HepG2 (cell line): ENCODE data around the gene KATNAL2. TPM values are rescaled to one million over a fixed set of nuclear protein-coding genes. Genes with fewer than 3 reads are reported as not detected.

Source experiments
- ATF7-NPFF ChIP-seq: sonication (generic); formaldehyde crosslinking; IDR thresholded peaks from 2 replicates; pipeline ENCODE4 v1.8.1; 2023; ENCODE audit warnings: mild to moderate bottlenecking, low read depth, missing genetic modification reagents, moderate library complexity
- CHD4 ChIP-seq: fragments of 200-600 bp; sonication (generic); IDR thresholded peaks from 2 replicates; pipeline ENCODE4 v1.7.0; 2017; ENCODE audit warnings: mild to moderate bottlenecking, low read length, borderline replicate concordance
- DNMT3B ChIP-seq: conservative IDR thresholded peaks from 2 replicates; pipeline ENCODE4 v1.6.1; 2016; ENCODE audit warnings: missing biosample characterization, control low read depth
- HMGA1 ChIP-seq: sonication (generic); formaldehyde crosslinking; conservative IDR thresholded peaks from 2 replicates; pipeline ENCODE4 v1.4.0; 2020; ENCODE audit warnings: missing genetic modification reagents
- HNRNPK ChIP-seq: fragments of 200-400 bp; formaldehyde crosslinking; IDR thresholded peaks from 2 replicates; pipeline ENCODE4 v1.6.1; 2018; ENCODE audit warnings: low read length, low read depth, moderate library complexity, mild to moderate bottlenecking; ENCODE audit not compliant: poor library complexity, severe bottlenecking
- NCOA5 ChIP-seq: sonication (generic); formaldehyde crosslinking; IDR thresholded peaks from 2 replicates; pipeline ENCODE4 v1.4.0; 2020; ENCODE audit warnings: missing genetic modification reagents
- RBM22 ChIP-seq: fragments of 200-400 bp; formaldehyde crosslinking; optimal IDR thresholded peaks from 2 replicates; pipeline ENCODE3; 2017; ENCODE audit warnings: mild to moderate bottlenecking, low read length, moderate library complexity
- SP4 ChIP-seq: sonication (generic); formaldehyde crosslinking; IDR thresholded peaks from 2 replicates; pipeline ENCODE4 v1.8.1; 2023; ENCODE audit warnings: mild to moderate bottlenecking, missing genetic modification reagents
- TEAD3 ChIP-seq: optimal IDR thresholded peaks from 2 replicates; pipeline ENCODE3; 2016; ENCODE audit warnings: borderline replicate concordance
- ZFP36L1 ChIP-seq: sonication (generic); formaldehyde crosslinking; IDR thresholded peaks from 2 replicates; pipeline ENCODE4 v1.8.0; 2022; ENCODE audit warnings: mild to moderate bottlenecking, missing genetic modification reagents, moderate library complexity
- ZNF235 ChIP-seq: sonication (generic); formaldehyde crosslinking; IDR thresholded peaks from 2 replicates; pipeline ENCODE4 v1.8.1; 2023; ENCODE audit warnings: mild to moderate bottlenecking, missing genetic modification reagents, borderline replicate concordance
- ZNF550 ChIP-seq: sonication (generic); formaldehyde crosslinking; IDR thresholded peaks from 2 replicates; pipeline ENCODE4 v1.4.0; 2020; ENCODE audit warnings: mild to moderate bottlenecking, missing genetic modification reagents, borderline replicate concordance
- ZNF563 ChIP-seq: sonication (generic); formaldehyde crosslinking; IDR thresholded peaks from 2 replicates; pipeline ENCODE4 v1.8.0; 2022; ENCODE audit warnings: mild to moderate bottlenecking, moderate library complexity, missing genetic modification reagents
- ZNF616 ChIP-seq: sonication (generic); formaldehyde crosslinking; IDR thresholded peaks from 2 replicates; pipeline ENCODE4 v1.5.0; 2020; ENCODE audit warnings: low read depth, mild to moderate bottlenecking, missing genetic modification reagents
- ZNF703 ChIP-seq: sonication (generic); formaldehyde crosslinking; IDR thresholded peaks from 2 replicates; pipeline ENCODE4 v1.5.1; 2020; ENCODE audit warnings: missing genetic modification reagents, mild to moderate bottlenecking, moderate library complexity, borderline replicate concordance
- ZNF724P ChIP-seq: sonication (generic); formaldehyde crosslinking; IDR thresholded peaks from 2 replicates; pipeline ENCODE4 v1.8.0; 2022; ENCODE audit warnings: missing genetic modification reagents, borderline replicate concordance
- ZNF772 ChIP-seq: sonication (generic); formaldehyde crosslinking; IDR thresholded peaks from 2 replicates; pipeline ENCODE4 v1.5.0; 2020; ENCODE audit warnings: mild to moderate bottlenecking, missing genetic modification reagents
- ZSCAN21 ChIP-seq: sonication (generic); formaldehyde crosslinking; IDR thresholded peaks from 2 replicates; pipeline ENCODE4 v1.8.0; 2022; ENCODE audit warnings: mild to moderate bottlenecking, missing genetic modification reagents, moderate library complexity, borderline replicate concordance
- polyA plus RNA-seq, 8 experiments: library from polyadenylated mRNA; depleted of rRNA in 3 of 8; stranded (reverse) in 7 of 8; unstranded in 1 of 8; fragments of >200 nt; fragmentation: Illumina TruSeq in 4 of 8; extraction: Trizol in 4 of 8; gene quantifications; 2 replicates each; pipeline versions ENCODE4 v1.2.1 to v1.2.3, GENCODE V29; 2011 to 2016; ENCODE audit warnings: low read depth in 4 of 8, missing spikeins in 1 of 8, mixed read lengths in 1 of 8; ENCODE audit not compliant: insufficient read depth in 1 of 8
- total RNA-seq, 5 experiments: library from RNA; depleted of rRNA; stranded (reverse); fragments of >200 nt; fragmentation: Illumina TruSeq; extraction: Trizol; gene quantifications; 2 replicates each; pipeline ENCODE4 v1.2.3, GENCODE V29; 2016; ENCODE audit warnings: low read depth in 1 of 5
- TF ChIP-seq, protein P1 (sequence below): IDR thresholded peaks from 2 replicates; pipeline ENCODE4 v1.4.0; 2020; ENCODE audit warnings: mild to moderate bottlenecking, missing genetic modification reagents
- TF ChIP-seq, protein P2 (sequence below): sonication (generic); formaldehyde crosslinking; IDR thresholded peaks from 2 replicates; pipeline ENCODE4 v1.8.0; 2023; ENCODE audit warnings: mild to moderate bottlenecking, missing genetic modification reagents
- TF ChIP-seq, protein P3 (sequence below): sonication (generic); formaldehyde crosslinking; IDR thresholded peaks from 2 replicates; pipeline ENCODE4 v1.8.0; 2022; ENCODE audit warnings: missing genetic modification reagents, mild to moderate bottlenecking, inconsistent platforms, borderline replicate concordance
- TF ChIP-seq, protein P4 (sequence below): sonication (generic); formaldehyde crosslinking; IDR thresholded peaks from 2 replicates; pipeline ENCODE4 v1.5.1; 2020; ENCODE audit warnings: missing genetic modification reagents, mild to moderate bottlenecking, borderline replicate concordance

KATNAL2 gene
- total and polyA plus RNA-seq, 2 of the 13 experiments (the other 11 are each of a cell fraction or from before 2014, with no cell fraction given), result not detected

DNA sequence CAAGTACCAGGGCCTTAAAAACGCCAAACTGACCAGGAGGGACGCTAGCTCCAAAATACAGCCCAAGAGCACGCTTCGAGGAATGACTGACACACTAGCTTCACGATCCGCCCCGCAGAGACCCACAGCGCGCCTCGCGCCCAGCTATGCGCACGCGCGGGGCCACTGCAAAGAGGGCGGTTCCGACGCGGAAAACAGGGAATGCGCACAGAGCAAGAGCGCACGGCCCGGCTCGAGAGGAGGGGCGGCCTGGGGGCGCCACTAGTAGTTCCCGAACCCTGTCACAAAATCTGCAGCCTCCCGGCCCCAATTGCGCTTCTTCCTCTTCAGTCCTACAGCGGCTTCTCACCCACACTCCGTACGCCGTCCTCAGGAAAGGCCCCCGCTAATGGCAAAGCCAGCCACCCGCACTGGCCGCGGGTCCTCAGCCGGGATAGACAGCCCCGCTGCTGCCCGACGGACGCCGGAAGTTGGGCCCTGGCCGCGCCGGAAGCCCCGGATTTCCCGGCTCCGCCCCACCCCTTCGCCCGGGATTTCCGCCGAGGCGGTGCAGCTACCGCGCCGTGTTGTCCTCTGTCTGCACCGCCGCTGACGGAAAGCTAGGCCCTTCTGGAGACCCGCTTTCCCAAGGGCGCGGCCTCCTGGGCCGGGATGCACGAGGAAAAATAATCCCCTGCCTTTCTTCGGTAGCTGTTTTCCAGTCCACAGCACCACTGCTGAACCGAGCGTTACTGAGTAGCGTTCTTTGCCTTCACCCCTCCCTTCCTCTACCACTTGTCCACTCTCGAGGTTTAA is 232.8 kb downstream of the KATNAL2 start, which contains the start of gene HDHD2 (continued):
- TF ChIP-seq ZNF703 (CRISPR knock-in tag) (no peak), ZNF772 (peak; percentile 68), ZFP36L1 (CRISPR knock-in tag) (peak; percentile 72), HMGA1 (CRISPR knock-in tag) (no peak), ZSCAN21 (CRISPR knock-in tag) (peak; percentile 82; the same call in 1 of the 2 replicates), ZNF563 (CRISPR knock-in tag) (peak; percentile 64; the same call in 1 of the 2 replicates), NCOA5 (CRISPR knock-in tag) (no peak; the same call in 1 of the 2 replicates), DNMT3B (CRISPR knock-in tag) (no peak), HNRNPK (peak; percentile 39), ZNF724P (no peak), SP4 (CRISPR knock-in tag) (peak; percentile 51; the same call in 1 of the 2 replicates), ZNF550 (CRISPR knock-in tag) (0 out of 2 replicates have a peak, but pooled peaks have one; percentile 52), ATF7-NPFF (CRISPR knock-in tag) (peak; percentile 34; the same call in 1 of the 2 replicates), TEAD3 (CRISPR knock-in tag) (no peak), ZNF235 (CRISPR knock-in tag) (peak; percentile 76), ZNF616 (CRISPR knock-in tag) (peak; percentile 81; the same call in 1 of the 2 replicates), CHD4 (no peak), RBM22 (no peak)
- TF ChIP-seq, protein P1, sequence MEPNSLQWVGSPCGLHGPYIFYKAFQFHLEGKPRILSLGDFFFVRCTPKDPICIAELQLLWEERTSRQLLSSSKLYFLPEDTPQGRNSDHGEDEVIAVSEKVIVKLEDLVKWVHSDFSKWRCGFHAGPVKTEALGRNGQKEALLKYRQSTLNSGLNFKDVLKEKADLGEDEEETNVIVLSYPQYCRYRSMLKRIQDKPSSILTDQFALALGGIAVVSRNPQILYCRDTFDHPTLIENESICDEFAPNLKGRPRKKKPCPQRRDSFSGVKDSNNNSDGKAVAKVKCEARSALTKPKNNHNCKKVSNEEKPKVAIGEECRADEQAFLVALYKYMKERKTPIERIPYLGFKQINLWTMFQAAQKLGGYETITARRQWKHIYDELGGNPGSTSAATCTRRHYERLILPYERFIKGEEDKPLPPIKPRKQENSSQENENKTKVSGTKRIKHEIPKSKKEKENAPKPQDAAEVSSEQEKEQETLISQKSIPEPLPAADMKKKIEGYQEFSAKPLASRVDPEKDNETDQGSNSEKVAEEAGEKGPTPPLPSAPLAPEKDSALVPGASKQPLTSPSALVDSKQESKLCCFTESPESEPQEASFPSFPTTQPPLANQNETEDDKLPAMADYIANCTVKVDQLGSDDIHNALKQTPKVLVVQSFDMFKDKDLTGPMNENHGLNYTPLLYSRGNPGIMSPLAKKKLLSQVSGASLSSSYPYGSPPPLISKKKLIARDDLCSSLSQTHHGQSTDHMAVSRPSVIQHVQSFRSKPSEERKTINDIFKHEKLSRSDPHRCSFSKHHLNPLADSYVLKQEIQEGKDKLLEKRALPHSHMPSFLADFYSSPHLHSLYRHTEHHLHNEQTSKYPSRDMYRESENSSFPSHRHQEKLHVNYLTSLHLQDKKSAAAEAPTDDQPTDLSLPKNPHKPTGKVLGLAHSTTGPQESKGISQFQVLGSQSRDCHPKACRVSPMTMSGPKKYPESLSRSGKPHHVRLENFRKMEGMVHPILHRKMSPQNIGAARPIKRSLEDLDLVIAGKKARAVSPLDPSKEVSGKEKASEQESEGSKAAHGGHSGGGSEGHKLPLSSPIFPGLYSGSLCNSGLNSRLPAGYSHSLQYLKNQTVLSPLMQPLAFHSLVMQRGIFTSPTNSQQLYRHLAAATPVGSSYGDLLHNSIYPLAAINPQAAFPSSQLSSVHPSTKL, result 0 out of 2 replicates have a peak, but pooled peaks have one; percentile 24
- TF ChIP-seq, protein P2, sequence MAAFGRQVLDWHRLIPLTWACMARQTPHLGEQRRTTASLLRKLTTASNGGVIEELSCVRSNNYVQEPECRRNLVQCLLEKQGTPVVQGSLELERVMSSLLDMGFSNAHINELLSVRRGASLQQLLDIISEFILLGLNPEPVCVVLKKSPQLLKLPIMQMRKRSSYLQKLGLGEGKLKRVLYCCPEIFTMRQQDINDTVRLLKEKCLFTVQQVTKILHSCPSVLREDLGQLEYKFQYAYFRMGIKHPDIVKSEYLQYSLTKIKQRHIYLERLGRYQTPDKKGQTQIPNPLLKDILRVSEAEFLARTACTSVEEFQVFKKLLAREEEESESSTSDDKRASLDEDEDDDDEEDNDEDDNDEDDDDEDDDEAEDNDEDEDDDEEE, result no peak
- TF ChIP-seq, protein P3, sequence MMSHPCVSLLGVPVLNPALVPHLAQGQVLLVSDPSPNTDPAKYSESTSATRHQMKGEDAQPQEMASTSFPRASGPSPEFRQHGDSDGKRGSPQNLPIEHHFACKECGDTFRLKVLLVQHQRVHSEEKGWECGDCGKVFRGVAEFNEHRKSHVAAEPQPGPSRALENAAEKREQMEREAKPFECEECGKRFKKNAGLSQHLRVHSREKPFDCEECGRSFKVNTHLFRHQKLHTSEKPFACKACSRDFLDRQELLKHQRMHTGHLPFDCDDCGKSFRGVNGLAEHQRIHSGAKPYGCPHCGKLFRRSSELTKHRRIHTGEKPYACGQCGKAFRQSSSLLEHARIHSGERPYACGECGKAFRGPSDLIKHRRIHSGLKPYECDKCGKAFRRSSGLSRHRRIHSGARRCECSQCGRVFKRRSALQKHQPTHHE, result no peak
- TF ChIP-seq, protein P4, sequence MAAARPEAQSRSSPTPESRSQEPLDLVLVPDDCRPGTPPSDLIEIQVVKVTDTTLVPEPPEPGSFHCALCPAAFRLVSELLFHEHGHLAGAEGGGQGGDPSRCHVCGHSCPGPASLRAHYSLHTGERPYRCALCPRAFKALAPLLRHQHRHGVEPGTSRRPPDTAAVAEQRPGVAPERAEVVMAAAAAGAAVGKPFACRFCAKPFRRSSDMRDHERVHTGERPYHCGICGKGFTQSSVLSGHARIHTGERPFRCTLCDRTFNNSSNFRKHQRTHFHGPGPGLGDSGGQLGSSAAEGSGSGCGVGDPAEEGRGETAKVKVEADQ (CRISPR knock-in tag), result peak; percentile 55; the same call in 1 of the 2 replicates
